Erythroblast (primary cell): ENCODE data around the gene LIN7B.

Experiments
- GATA1 ChIP-seq: IDR thresholded peaks from 2 replicates; pipeline ENCODE4 v1.6.1; 2011; ENCODE audit warnings: low read depth, mild to moderate bottlenecking, control low read depth, low read length, moderate library complexity
- POLR2A ChIP-seq: IDR thresholded peaks from 2 replicates; pipeline ENCODE4 v1.6.1; 2011; ENCODE audit warnings: mild to moderate bottlenecking, low read length

- TF ChIP-seq POLR2A (no peak), GATA1 (no peak)
Measured at GRCh38 chr19:49111218-49111998, 2.8 kb upstream of the LIN7B start.
